GM12874 (cell line): ENCODE results near the gene ECM1.

ENCODE experiments used
- CTCF ChIP-seq: IDR thresholded peaks from 2 replicates; pipeline ENCODE4 v1.5.1; 2011; ENCODE audit warnings: low read depth, mild to moderate bottlenecking, control low read depth, low read length, moderate library complexity; ENCODE audit not compliant: insufficient read depth

The ECM1 gene

DNA sequence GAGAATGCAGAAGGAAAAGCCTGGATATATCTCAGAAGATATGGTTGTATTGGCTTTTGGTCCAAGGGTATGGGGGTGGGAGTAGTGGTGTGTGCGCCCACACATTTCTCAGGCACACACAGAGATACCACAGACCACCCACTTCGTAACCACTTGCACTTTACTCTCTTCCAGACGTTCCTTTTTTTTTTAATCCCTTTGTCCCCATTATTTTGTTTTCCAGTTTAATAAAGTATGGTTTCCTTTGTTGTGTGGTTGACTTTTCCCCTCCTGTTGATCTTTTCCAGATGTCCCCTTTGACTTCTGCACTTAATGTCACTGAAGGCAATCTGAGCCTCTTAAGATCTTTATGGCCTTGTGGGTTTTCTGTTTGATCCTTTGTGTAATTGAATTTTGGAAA, 31.2 kb upstream of the ECM1 start:
- TF ChIP-seq CTCF, result no peak

- TF ChIP-seq CTCF, result no peak
Observed at GRCh38 chr1:150477320-150477719, 30.6 kb upstream of the ECM1 start.

DNA sequence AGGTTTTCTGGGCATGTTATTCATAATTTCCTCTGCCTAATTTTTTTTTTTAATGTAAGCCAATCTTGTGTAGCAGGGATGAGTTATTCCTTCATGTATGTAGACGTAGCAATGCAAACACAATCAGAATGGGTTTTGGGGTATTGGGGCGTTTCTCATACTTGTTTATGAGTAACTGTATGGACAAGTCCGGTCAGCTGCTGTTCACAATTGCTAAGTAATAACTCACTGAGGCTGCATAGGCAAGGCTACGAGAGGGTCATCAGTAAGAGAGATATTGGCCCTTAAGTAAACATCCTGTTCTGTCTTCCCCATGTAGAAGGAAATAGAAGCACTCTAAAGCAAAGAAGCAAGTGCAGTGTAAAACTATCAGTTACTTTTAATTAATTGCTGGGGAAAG, 30.2 kb upstream of the ECM1 start:
- no peak for TF ChIP-seq CTCF

GRCh38 chr1:150479370-150479769, 28.5 kb upstream of the ECM1 start:
- TF ChIP-seq CTCF, result no peak

GRCh38 chr1:150479927-150480352, 28.0 kb upstream of the ECM1 start:
- TF ChIP-seq CTCF, result no peak

- no peak for TF ChIP-seq CTCF
Observed at GRCh38 chr1:150484431-150484830, 23.5 kb upstream of the ECM1 start.

DNA sequence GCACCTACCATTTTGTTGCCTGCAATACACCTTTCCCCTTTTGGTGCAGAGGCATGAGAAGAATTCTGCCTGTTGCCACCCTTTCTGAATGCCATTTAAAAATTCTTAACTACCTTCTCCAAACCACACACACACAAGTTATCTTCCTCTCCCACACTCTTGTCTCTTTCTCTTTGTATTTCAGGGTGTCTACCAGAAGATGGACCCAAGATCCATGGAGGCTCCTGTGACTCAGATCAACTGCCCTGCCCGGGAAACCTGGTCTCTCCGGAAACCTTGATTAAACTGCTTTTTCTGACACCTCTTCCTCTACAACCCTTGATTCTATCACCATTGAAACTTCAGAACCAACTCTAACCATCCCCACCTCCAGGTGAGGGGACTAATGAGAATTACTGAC, 23.0 kb upstream of the ECM1 start:
- no peak for TF ChIP-seq CTCF

- no peak for TF ChIP-seq CTCF
Observed at GRCh38 chr1:150486966-150487762, 20.7 kb upstream of the ECM1 start, which contains the start of gene TARS2. Gene TARS2 (plus strand): TSS chr1:150487419. CDS start chr1:150487451, 32 bp downstream.
